Esophagus muscularis mucosa (tissue), 3 donors: ENCODE data around the gene FANCC.

Experiments used
- POLR2A ChIP-seq: fragments of 450-650 bp; IDR thresholded peaks from one replicate; pipeline ENCODE4 v1.6.1; 2017; ENCODE audit warnings: antibody characterized with exemption, moderate library complexity, mild to moderate bottlenecking, low read depth
- POLR2AphosphoS5 ChIP-seq, 2 donors: sonication (generic); formaldehyde crosslinking; IDR thresholded peaks; one replicate each; pipeline ENCODE4 v1.6.1; 2017; ENCODE audit warnings: antibody characterized with exemption in 2 of 2
- TF ChIP-seq, protein P1 (sequence below), 3 experiments: fragments of 200-600 bp in 2 of 3; fragments of 450-650 bp in 1 of 3; sonication (generic) in 2 of 3; IDR thresholded peaks; one replicate each; pipeline ENCODE4 v1.5.1; 2017 to 2019; ENCODE audit warnings: antibody characterized with exemption in 3 of 3, mild to moderate bottlenecking in 2 of 3, moderate library complexity in 1 of 3

DNA sequence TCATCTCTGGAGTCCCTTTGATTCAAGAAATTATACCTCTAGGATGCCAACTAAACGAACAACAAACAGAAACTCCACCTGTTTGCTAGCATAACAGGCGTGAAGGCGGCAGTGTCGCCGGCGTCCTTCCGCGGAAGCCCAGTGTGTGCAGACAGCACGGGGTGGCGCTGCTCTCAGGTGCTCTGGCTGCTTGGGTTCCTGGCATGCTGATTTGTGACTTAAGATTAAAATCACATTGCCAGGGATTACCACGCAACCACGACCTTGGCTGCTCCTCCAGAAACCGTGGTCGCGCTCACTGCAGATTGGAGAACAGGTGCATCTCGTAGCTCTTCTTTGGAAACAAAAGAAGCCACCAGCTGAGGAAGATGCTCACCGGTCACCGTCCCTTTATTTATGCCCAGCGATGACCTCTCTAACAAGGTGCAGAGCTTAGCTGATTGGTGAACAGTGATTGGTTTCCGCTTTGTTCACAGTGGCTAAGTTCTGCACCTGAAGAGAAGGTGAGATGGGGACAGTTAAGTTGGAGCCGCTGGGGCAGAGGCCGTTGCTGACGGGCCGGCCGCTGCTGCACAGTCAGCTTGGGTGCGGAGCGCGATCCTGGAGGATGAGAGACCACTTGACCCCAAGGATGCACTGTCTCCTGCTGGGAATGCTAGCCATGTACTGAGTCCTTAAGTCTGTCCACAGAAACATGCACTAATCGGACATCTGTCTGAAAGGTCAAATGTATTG, 232.3 kb downstream of the FANCC start:
- TF ChIP-seq, protein P1, sequence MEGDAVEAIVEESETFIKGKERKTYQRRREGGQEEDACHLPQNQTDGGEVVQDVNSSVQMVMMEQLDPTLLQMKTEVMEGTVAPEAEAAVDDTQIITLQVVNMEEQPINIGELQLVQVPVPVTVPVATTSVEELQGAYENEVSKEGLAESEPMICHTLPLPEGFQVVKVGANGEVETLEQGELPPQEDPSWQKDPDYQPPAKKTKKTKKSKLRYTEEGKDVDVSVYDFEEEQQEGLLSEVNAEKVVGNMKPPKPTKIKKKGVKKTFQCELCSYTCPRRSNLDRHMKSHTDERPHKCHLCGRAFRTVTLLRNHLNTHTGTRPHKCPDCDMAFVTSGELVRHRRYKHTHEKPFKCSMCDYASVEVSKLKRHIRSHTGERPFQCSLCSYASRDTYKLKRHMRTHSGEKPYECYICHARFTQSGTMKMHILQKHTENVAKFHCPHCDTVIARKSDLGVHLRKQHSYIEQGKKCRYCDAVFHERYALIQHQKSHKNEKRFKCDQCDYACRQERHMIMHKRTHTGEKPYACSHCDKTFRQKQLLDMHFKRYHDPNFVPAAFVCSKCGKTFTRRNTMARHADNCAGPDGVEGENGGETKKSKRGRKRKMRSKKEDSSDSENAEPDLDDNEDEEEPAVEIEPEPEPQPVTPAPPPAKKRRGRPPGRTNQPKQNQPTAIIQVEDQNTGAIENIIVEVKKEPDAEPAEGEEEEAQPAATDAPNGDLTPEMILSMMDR (IDR thresholded peaks at IDR 0.05): no peak
- TF ChIP-seq POLR2A: no peak
- no peak for TF ChIP-seq POLR2AphosphoS5 (IDR thresholded peaks at IDR 0.05)
